Ovary (tissue), 3 donors: Measurements from ENCODE around the gene CPXM2.

Source experiments
- EP300 ChIP-seq: sonication (generic); formaldehyde crosslinking; IDR thresholded peaks from one replicate; pipeline ENCODE4 v1.6.1; 2017; ENCODE audit warnings: antibody characterized with exemption
- POLR2A ChIP-seq: fragments of 450-650 bp; IDR thresholded peaks from one replicate; pipeline ENCODE4 v1.6.1; 2017; ENCODE audit warnings: antibody characterized with exemption, mild to moderate bottlenecking, moderate library complexity
- TF ChIP-seq, protein P1 (sequence below), 3 donors: fragments of 450-650 bp in 2 of 3; fragments of 200-600 bp in 1 of 3; IDR thresholded peaks; one replicate each; pipeline versions ENCODE4 v1.5.1 to v1.8.0; 2016 to 2022; ENCODE audit warnings: antibody characterized with exemption in 3 of 3, mild to moderate bottlenecking in 1 of 3
- donor health status: DM: no; HTN: no; CAD: no.

GRCh38 chr10:123879606-123880257 lies 11.9 kb downstream of the CPXM2 start:
- TF ChIP-seq POLR2A (no peak), EP300 (no peak)
- TF ChIP-seq, protein P1, sequence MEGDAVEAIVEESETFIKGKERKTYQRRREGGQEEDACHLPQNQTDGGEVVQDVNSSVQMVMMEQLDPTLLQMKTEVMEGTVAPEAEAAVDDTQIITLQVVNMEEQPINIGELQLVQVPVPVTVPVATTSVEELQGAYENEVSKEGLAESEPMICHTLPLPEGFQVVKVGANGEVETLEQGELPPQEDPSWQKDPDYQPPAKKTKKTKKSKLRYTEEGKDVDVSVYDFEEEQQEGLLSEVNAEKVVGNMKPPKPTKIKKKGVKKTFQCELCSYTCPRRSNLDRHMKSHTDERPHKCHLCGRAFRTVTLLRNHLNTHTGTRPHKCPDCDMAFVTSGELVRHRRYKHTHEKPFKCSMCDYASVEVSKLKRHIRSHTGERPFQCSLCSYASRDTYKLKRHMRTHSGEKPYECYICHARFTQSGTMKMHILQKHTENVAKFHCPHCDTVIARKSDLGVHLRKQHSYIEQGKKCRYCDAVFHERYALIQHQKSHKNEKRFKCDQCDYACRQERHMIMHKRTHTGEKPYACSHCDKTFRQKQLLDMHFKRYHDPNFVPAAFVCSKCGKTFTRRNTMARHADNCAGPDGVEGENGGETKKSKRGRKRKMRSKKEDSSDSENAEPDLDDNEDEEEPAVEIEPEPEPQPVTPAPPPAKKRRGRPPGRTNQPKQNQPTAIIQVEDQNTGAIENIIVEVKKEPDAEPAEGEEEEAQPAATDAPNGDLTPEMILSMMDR (IDR thresholded peaks at IDR 0.05), result no peak
